ENCODE data around the gene ZMYM2. TPM values are rescaled to one million over a fixed set of nuclear protein-coding genes. Genes with fewer than 3 reads are reported as not detected.

ZMYM2 gene
- total RNA-seq, 6 donors from 2014 or later: 36.8 to 101 (median 59.4) TPM

GRCh38 chr13:20057214-20057613 is 98.7 kb downstream of the ZMYM2 start:
- Histone ChIP-seq H3K9me3 (no peaks in the 10 kb centered on the region), H3K27me3 (no peaks in the 10 kb centered on the region), H3K27ac (no peak overlapping the region), H3K36me3 (peaks cover 9 to 85% (median 37%) of the 10 kb centered on the region in 4 donors), H3K4me3 (no peak overlapping the region), H3K4me1 (no peaks in the 10 kb centered on the region)
- WGBS, 2 donors: 97 to 100% methylated on average over 7 of the region's 7 CpGs
- no peak for TF ChIP-seq CTCF (IDR thresholded peaks at IDR 0.05)
- TF ChIP-seq EP300 (IDR thresholded peaks at IDR 0.05): no peak
- TF ChIP-seq POLR2AphosphoS5 (IDR thresholded peaks at IDR 0.05): no peak
- TF ChIP-seq POLR2A (IDR thresholded peaks at IDR 0.05): no peak
- DNase-seq (no peak), ATAC-seq (ENCODE audit: low FRiP score in 2 of 2) (no peak)

- Histone ChIP-seq H3K4me3 (no peak overlapping the region), H3K27ac (no peak overlapping the region), H3K9me3 (no peaks in the 10 kb centered on the region), H3K27me3 (no peaks in the 10 kb centered on the region), H3K4me1 (no peaks in the 10 kb centered on the region), H3K36me3 (peaks cover 9 to 85% (median 36%) of the 10 kb centered on the region in 4 donors)
- ATAC-seq (ENCODE audit: low FRiP score in 2 of 2) (no peak), DNase-seq (no peak)
- TF ChIP-seq POLR2AphosphoS5 (IDR thresholded peaks at IDR 0.05) (no peak), CTCF (IDR thresholded peaks at IDR 0.05) (no peak), EP300 (IDR thresholded peaks at IDR 0.05) (no peak), POLR2A (IDR thresholded peaks at IDR 0.05) (no peak)
- 88 to 98% methylated on average over 1 of the region's 1 CpG for WGBS, 2 donors
Observed at GRCh38 chr13:20057963-20058362, 99.4 kb downstream of the ZMYM2 start.

GRCh38 chr13:20058476-20058875 is 99.9 kb downstream of the ZMYM2 start:
- H3K4me1 ChIP-seq: no peaks in the 10 kb centered on the region
- H3K27ac ChIP-seq: no peak overlapping the region
- no peak for ATAC-seq (ENCODE audit: low FRiP score in 2 of 2)
- peaks cover 9 to 82% (median 35%) of the 10 kb centered on the region in 4 donors for H3K36me3 ChIP-seq
- H3K27me3 ChIP-seq: no peaks in the 10 kb centered on the region
- no peak for DNase-seq
- TF ChIP-seq EP300 (IDR thresholded peaks at IDR 0.05): no peak
- no peak for TF ChIP-seq CTCF (IDR thresholded peaks at IDR 0.05)
- no peak for TF ChIP-seq POLR2AphosphoS5 (IDR thresholded peaks at IDR 0.05)
- no peak for TF ChIP-seq POLR2A (IDR thresholded peaks at IDR 0.05)
- WGBS, 2 donors: 96 to 97% methylated on average over 1 of the region's 1 CpG
- no peaks in the 10 kb centered on the region for H3K9me3 ChIP-seq
- no peak overlapping the region for H3K4me3 ChIP-seq

- peaks cover 32 to 92% (median 53%) of the 10 kb centered on the region in 4 donors for H3K36me3 ChIP-seq
- no peaks in the 10 kb centered on the region for H3K4me1 ChIP-seq
- TF ChIP-seq POLR2A (IDR thresholded peaks at IDR 0.05) (no peak), POLR2AphosphoS5 (IDR thresholded peaks at IDR 0.05) (no peak), EP300 (IDR thresholded peaks at IDR 0.05) (no peak), CTCF (IDR thresholded peaks at IDR 0.05) (no peak)
- WGBS, 2 donors: 95 to 100% methylated on average over 1 of the region's 1 CpG
- no peak for DNase-seq
- H3K27ac ChIP-seq: no peak overlapping the region
- no peaks in the 10 kb centered on the region for H3K27me3 ChIP-seq
- no peak overlapping the region for H3K4me3 ChIP-seq
- no peak for ATAC-seq (ENCODE audit: low FRiP score in 2 of 2)
- H3K9me3 ChIP-seq: no peaks in the 10 kb centered on the region
Observed at GRCh38 chr13:20064128-20064527, 105.6 kb downstream of the ZMYM2 start.

- peaks cover 23 to 91% (median 42%) of the 10 kb centered on the region in 4 donors for H3K36me3 ChIP-seq
- H3K4me1 ChIP-seq: no peaks in the 10 kb centered on the region
- TF ChIP-seq CTCF (IDR thresholded peaks at IDR 0.05) (no peak), POLR2AphosphoS5 (IDR thresholded peaks at IDR 0.05) (no peak), EP300 (IDR thresholded peaks at IDR 0.05) (no peak), POLR2A (IDR thresholded peaks at IDR 0.05) (no peak)
- 96 to 98% methylated on average over 5 of the region's 5 CpGs for WGBS, 2 donors
- no peak for ATAC-seq (ENCODE audit: low FRiP score in 2 of 2)
- no peaks in the 10 kb centered on the region for H3K27me3 ChIP-seq
- DNase-seq: no peak
- no peaks in the 10 kb centered on the region for H3K9me3 ChIP-seq
- H3K4me3 ChIP-seq: no peak overlapping the region
- no peak overlapping the region for H3K27ac ChIP-seq
Observed at GRCh38 chr13:20065516-20065915, 107.0 kb downstream of the ZMYM2 start.

Measured in upper lobe of left lung (tissue), 6 donors.